GM12878 (cell line): ENCODE results near the gene L3MBTL1. TPM values are rescaled to one million over a fixed set of nuclear protein-coding genes. Genes with fewer than 3 reads are reported as not detected.

Experiments used
- ATAC-seq: fragments of 200-7000 bp; cut with Tn5 transposase; 3 replicates; pipeline ENCODE4 v1.9.1; 2020; ENCODE audit warnings: mild to moderate bottlenecking, moderate library complexity
- BruUV-seq: library from RNA; stranded (reverse); fragments of 400-500 nt; replicated peaks from 2 replicates; lab custom pipeline; 2021; lab: Mats Ljungman, UMichigan
- CTCF ChIA-PET: fragments of 300-600 bp; sonication (Branson Sonifier 250); formaldehyde crosslinking; extraction: SDS; loops from one replicate; lab custom pipeline; 2021; ENCODE audit warnings: inconsistent platforms; lab: Yijun Ruan, JAX
- POLR2A ChIA-PET: fragments of 350-600 bp; formaldehyde crosslinking; extraction: SDS; loops from one replicate; lab custom pipeline; 2021; ENCODE audit warnings: inconsistent platforms; lab: Charles Lee
- RAD21 ChIA-PET: fragments of 300-600 bp; sonication (Branson Sonifier 250); formaldehyde crosslinking; loops from one replicate; lab custom pipeline; 2023; ENCODE audit warnings: antibody characterized with exemption; ENCODE audit not compliant: unreplicated experiment; lab: Charles Lee
- SMC1A ChIA-PET: fragments of 300-600 bp; sonication (Branson Sonifier 250); formaldehyde crosslinking; loops from one replicate; lab custom pipeline; 2023; ENCODE audit not compliant: unreplicated experiment, uncharacterized antibody; lab: Charles Lee
- DNase-seq: peaks from one replicate; pipeline ENCODE4 v3.0.0-alpha.2; 2011; ENCODE audit warnings: low read depth, low spot score
- FAIRE-seq: peaks from 3 replicates; lab custom pipeline; 2011; peaks lifted over from hg19 to GRCh38; lab: Jason Lieb, UNC
- H2AFZ ChIP-seq: 2 replicates; pipeline ENCODE4 v1.6.0; 2011; ENCODE audit warnings: low read depth, low read length, control low read depth; ENCODE audit not compliant: control insufficient read depth
- H3K27ac ChIP-seq: 2 replicates; pipeline ENCODE4 v1.5.1; 2011; ENCODE audit warnings: control low read depth; ENCODE audit not compliant: control insufficient read depth, insufficient read depth
- H3K27me3 ChIP-seq, 2 experiments: replicated peaks in 1 of 2; 2 replicates each; pipeline versions ENCODE4 v1.6.0 to v1.6.1; 2011; ENCODE audit warnings: low read length in 1 of 2; ENCODE audit not compliant: control insufficient read depth in 2 of 2, insufficient read depth in 2 of 2
- H3K36me3 ChIP-seq, 2 experiments: 2 replicates each; pipeline ENCODE4 v1.5.1; 2011; ENCODE audit warnings: low read length in 1 of 2; ENCODE audit not compliant: control insufficient read depth in 2 of 2, insufficient read depth in 2 of 2
- H3K4me1 ChIP-seq: 2 replicates; pipeline ENCODE4 v1.6.1; 2011; ENCODE audit warnings: mild to moderate bottlenecking, low read length, moderate library complexity, mixed read lengths; ENCODE audit not compliant: control insufficient read depth, insufficient read depth
- H3K4me2 ChIP-seq: 2 replicates; pipeline ENCODE4 v1.6.0; 2011; ENCODE audit warnings: control low read depth; ENCODE audit not compliant: control insufficient read depth, insufficient read depth
- H3K4me3 ChIP-seq: fragments of 200-600 bp; sonication (generic); 2 replicates; pipeline ENCODE4 v1.5.1; 2016
- H3K79me2 ChIP-seq: 2 replicates; pipeline ENCODE4 v1.6.0; 2011; ENCODE audit warnings: low read length; ENCODE audit not compliant: control insufficient read depth, insufficient read depth
- H3K9ac ChIP-seq: 2 replicates; pipeline ENCODE4 v1.8.0; 2011; ENCODE audit warnings: low read length, control low read depth, mixed read lengths; ENCODE audit not compliant: control insufficient read depth, insufficient read depth
- H3K9me3 ChIP-seq: replicated peaks from 3 replicates; pipeline ENCODE4 v1.5.1; 2011; ENCODE audit warnings: mild to moderate bottlenecking, low read length; ENCODE audit not compliant: control insufficient read depth, insufficient read depth
- H4K20me1 ChIP-seq: 2 replicates; pipeline ENCODE4 v1.6.0; 2011; ENCODE audit not compliant: control insufficient read depth, insufficient read depth
- CBFB ChIP-seq: IDR thresholded peaks from 2 replicates; pipeline ENCODE4 v1.6.1; 2016; ENCODE audit warnings: antibody characterized with exemption, low read depth
- CEBPB ChIP-seq, 2 experiments: fragments of 150-350 bp in 1 of 2; IDR thresholded peaks; 2 replicates each; pipeline ENCODE4 v1.6.1; 2012 to 2014; ENCODE audit warnings: low read depth in 2 of 2, low read length in 2 of 2, borderline replicate concordance in 1 of 2, inconsistent platforms in 1 of 2
- EP300 ChIP-seq, 2 experiments: fragments of 150-350 bp in 1 of 2; IDR thresholded peaks; 2 replicates each; pipeline ENCODE4 v1.6.1; 2011 to 2012; ENCODE audit warnings: low read depth in 2 of 2, low read length in 2 of 2, borderline replicate concordance in 1 of 2, improper control_type of control experiment in 1 of 2, inconsistent platforms in 1 of 2; ENCODE audit not compliant: control insufficient read depth in 1 of 2
- POLR2A ChIP-seq: IDR thresholded peaks from 2 replicates; pipeline ENCODE4 v1.6.1; 2011; ENCODE audit warnings: low read depth, mild to moderate bottlenecking, low read length
- SRF ChIP-seq, 2 experiments: IDR thresholded peaks; 2 replicates each; pipeline ENCODE4 v1.6.1; 2011; ENCODE audit warnings: low read depth in 2 of 2, low read length in 2 of 2, mild to moderate bottlenecking in 1 of 2, moderate library complexity in 1 of 2
- USF1 ChIP-seq: IDR thresholded peaks from 2 replicates; pipeline ENCODE4 v1.6.1; 2011; ENCODE audit warnings: borderline replicate concordance, low read depth, mild to moderate bottlenecking, moderate library complexity, mixed read lengths, low read length; ENCODE audit not compliant: insufficient read depth; ENCODE audit errors: extremely low read length
- ZNF592 ChIP-seq: fragments of 450-650 bp; IDR thresholded peaks from 2 replicates; pipeline ENCODE4 v1.6.1; 2017; ENCODE audit warnings: mild to moderate bottlenecking, moderate library complexity
- ZNF622 ChIP-seq: fragments of 450-650 bp; IDR thresholded peaks from 2 replicates; pipeline ENCODE4 v1.6.1; 2017; ENCODE audit warnings: mild to moderate bottlenecking, inconsistent platforms
- ZZZ3 ChIP-seq: IDR thresholded peaks from 2 replicates; pipeline ENCODE4 v1.6.1; 2011; ENCODE audit warnings: low read depth; ENCODE audit not compliant: control insufficient read depth, insufficient read length
- WGBS: methylation state at CpG from one replicate; pipeline ENCODE4 v1.1.6; 2016; ENCODE audit warnings: low lambda C conversion rate; ENCODE audit not compliant: insufficient replicate concordance, insufficient coverage; ENCODE audit errors: missing lambda C conversion rate; 5-methylcytosine and 5-hydroxymethylcytosine counted together
- in situ Hi-C: fragments of 300-500 bp; cut with MboI; formaldehyde crosslinking; loops from 9 replicates; pipeline ENCODE4 v1.14.3; 2018; ENCODE audit warnings: mixed read lengths
- intact Hi-C: fragments of 100-400 bp; cut with micrococcal nuclease; formaldehyde crosslinking; loops from one replicate; pipeline ENCODE4 v1.14.2; 2022; ENCODE audit not compliant: unreplicated experiment
- polyA plus RNA-seq, 11 experiments: library from polyadenylated mRNA; depleted of rRNA in 4 of 11; unstranded in 6 of 11; stranded (reverse) in 5 of 11; fragments of >200 nt; fragmentation: Nextera tagmentation in 4 of 11; fragmentation: Illumina TruSeq in 1 of 11; extraction: Ambion mirVana in 4 of 11; extraction: Trizol in 1 of 11; gene quantifications; 1 replicate in 1 of 11; 2 replicates in 10 of 11; pipeline versions ENCODE4 v1.2.1 to v1.2.3, GENCODE V29; 2011 to 2016; ENCODE audit warnings: inconsistent platforms in 2 of 11, missing spikeins in 2 of 11, low read depth in 1 of 11
- total RNA-seq, 4 experiments: library from RNA; depleted of rRNA in 3 of 4; stranded (reverse); fragments of >200 nt in 3 of 4; fragmentation: Illumina TruSeq in 1 of 4; extraction: Trizol in 1 of 4; gene quantifications; 2 replicates each; pipeline versions ENCODE4 v1.2.1 to v1.2.3, GENCODE V29; 2013 to 2021

Gene L3MBTL1
- total and polyA plus RNA-seq, 10 of the 15 experiments (the other 5 are each of a cell fraction or from before 2014, with no cell fraction given) = 0.56 to 6.6 (median 3.9) TPM

GRCh38 chr20:43564993-43565757 lies 57.7 kb downstream of the L3MBTL1 start (continued):
- TF ChIP-seq ZNF592 = no peak
- no peak for TF ChIP-seq USF1
- TF ChIP-seq, all 136 proteins: peak for 0

- no peak overlapping the region for H3K27ac ChIP-seq
- no TSS peak for BruUV-seq
- H3K4me3 ChIP-seq = no peak overlapping the region
- H3K4me1 ChIP-seq = no peaks in the 10 kb centered on the region
- no peak overlapping the region for H3K4me2 ChIP-seq
- H2AFZ ChIP-seq = no peak overlapping the region
- in situ Hi-C loops (no loop called here), intact Hi-C loops (no loop called here)
- ChIA-PET POLR2A (no interaction called here), CTCF (no interaction called here), SMC1A (no interaction called here), RAD21 (no interaction called here)
- no peak for FAIRE-seq
- no peak for ATAC-seq
- TF ChIP-seq CEBPB (IDR thresholded peaks at IDR 0.05; ENCODE audit: borderline replicate concordance in 1 of 2, low read depth in 2 of 2, low read length in 2 of 2) (no peak), ZNF622 (no peak), POLR2A (no peak), ZZZ3 (no peak), EP300 (IDR thresholded peaks at IDR 0.05; ENCODE audit: borderline replicate concordance in 1 of 2, control insufficient read depth in 1 of 2, low read depth in 2 of 2, low read length in 2 of 2) (no peak), SRF (IDR thresholded peaks at IDR 0.05; ENCODE audit: low read depth in 2 of 2, low read length in 2 of 2) (no peak), CBFB (no peak)
- no peak overlapping the region for H3K9ac ChIP-seq
- DNase-seq = no peak
- H4K20me1 ChIP-seq = no peaks in the 10 kb centered on the region
- 65% methylated on average over 4 of the region's 4 CpGs for WGBS
- H3K9me3 ChIP-seq = no peaks in the 10 kb centered on the region
- H3K79me2 ChIP-seq = no peaks in the 10 kb centered on the region
- no peaks in the 10 kb centered on the region for H3K27me3 ChIP-seq
- H3K36me3 ChIP-seq = no peaks in the 10 kb centered on the region
Measured at GRCh38 chr20:43565758-43566104, 58.2 kb downstream of the L3MBTL1 start.
